ENCODE data around the gene SELENOV.

The SELENOV gene

DNA sequence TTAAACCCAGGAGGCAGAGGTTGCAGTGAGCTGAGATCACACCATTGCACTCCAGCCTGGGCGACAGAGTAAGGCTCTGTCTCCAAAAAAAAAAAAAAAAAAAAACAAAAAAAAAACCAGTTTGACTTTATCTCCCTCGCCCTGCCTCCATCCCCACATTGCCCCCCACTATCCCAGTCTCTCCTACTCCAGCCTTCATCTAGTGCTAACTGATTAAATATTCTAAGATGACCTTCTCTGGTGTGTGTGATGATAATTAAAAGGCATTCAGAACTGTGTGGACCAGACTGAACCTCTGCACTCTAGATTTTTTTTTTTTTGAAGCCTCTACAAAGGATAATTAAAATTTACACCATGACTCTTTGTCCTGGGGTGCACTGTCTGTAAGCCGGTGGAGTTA is 22.2 kb upstream of the SELENOV start:
- no peak for DNase-seq (ENCODE audit: low spot score)

DNA sequence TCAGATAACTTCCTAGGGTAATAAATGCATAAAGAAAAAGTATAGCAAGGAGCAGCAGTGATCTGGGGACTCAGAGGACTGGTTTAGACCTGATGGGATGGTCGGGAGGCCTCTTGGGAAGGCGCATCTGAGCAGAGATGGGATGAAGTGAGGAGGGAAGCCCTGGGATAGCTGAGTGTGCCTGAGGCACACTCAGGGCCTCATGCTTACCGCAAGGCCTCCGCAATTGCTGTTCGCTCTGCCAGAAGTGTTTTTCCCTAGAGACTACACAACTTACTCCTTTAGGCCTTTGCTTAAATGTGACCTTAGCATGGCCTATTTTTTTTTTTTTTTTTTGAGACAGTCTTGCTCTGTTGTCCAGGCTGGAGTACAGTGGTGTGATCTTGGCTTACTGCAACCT is 20.3 kb upstream of the SELENOV start:
- DNase-seq (ENCODE audit: low spot score), result no peak

DNA sequence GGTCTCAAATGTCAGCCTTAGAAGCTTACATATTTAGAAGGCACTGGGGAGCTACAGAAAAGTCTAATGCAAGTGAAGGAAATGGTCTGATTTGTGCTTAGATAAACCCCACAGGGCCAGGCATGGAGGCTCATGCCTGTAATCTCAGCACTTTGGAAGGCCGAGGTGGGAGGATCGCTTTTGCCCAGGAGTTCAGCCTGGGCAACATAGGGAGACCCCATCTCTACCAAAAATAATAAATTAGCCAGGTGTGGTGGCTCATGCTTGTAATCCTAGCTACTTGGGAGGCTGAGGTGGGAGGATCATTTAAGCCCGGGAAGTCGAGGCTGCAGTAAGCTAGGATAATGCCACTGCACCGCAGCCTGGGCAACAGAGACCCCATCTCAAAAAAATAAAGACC is 18.9 kb upstream of the SELENOV start:
- no peak for DNase-seq (ENCODE audit: low spot score)

DNA sequence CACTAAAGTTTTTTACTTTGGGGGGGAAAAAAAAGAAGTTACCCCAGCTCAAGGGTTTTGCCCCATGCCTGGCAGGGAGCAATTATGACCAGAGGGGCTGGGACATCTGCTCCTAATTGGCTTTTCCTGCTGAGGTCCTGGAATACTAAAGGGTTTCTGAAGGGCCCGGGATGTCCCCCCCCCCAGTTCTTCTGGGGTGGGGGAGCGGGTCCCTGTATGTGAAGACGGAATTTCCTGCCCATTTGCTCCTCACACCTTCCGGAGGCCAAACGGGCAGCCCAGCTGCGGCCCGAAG is 17.3 kb upstream of the SELENOV start:
- no peak for DNase-seq (ENCODE audit: low spot score)

DNA sequence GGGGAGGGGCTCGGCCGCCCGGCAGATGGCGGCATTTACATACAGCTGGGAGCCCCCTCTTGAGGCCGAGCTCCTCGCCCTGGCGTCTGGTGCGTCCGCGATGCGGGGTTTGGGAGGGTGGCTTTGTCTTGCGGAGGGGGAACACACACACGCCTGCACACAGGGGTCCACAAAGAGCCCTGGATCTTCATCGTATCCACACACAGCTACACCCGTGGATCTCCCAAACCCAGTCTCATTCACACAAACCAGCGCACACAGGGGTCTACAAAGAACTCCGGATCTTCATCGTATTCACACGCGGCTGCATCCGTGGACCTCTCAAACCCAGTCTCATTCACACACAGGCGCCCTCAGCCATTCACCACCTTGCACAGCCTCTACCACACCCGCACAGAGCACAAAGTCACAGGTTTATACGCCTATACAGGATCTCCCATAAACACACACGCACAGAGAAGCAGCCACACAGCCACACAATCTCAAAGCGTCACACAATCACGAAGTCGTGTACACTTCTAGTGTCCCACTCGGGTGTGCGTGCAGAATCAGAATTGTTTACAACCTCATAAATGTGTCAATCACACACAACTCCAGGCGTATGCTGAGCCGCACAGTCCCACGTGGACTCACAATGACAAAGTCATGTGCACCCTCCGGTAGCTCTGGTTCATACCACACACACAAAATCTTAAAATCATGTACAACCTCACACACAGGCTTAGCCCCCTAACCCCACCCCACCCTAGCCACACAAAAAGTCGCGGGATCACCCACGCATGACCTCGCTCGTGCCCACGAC is 16.7 kb upstream of the SELENOV start:
- peak; percentile 14 for DNase-seq (ENCODE audit: low spot score)

DNA sequence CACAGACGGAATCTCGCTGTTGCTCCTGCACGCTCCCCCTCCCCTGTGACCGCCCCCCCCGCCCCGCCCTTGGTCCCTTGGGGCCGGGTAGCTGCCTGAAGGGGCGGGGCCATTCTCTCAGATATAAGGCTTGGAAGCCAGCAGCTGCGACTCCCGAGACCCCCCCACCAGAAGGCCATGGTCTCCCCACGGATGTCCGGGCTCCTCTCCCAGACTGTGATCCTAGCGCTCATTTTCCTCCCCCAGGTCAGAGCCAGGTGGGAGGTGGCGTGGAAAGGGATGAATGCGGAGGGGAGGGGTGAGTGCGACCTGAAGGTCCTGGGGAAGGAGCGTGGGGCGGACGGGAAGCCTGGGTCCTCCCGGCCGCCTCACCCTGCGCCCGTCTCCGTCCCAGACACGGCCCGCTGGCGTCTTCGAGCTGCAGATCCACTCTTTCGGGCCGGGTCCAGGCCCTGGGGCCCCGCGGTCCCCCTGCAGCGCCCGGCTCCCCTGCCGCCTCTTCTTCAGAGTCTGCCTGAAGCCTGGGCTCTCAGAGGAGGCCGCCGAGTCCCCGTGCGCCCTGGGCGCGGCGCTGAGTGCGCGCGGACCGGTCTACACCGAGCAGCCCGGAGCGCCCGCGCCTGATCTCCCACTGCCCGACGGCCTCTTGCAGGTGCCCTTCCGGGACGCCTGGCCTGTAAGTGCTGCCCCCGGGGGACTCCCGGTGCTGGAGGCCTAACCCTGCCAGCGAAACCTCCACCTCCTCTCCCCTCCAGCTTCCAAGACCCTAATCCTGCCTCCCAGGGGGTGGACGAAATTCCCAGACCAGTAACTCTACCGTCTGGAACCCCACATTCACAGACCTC is 15.9 kb upstream of the SELENOV start, which contains the start of gene DLL3:
Gene DLL3, plus strand, starts transcription at position 150 of the 845 bp plus-strand sequence. Its CDS starts 28 bp downstream, at position 178.
- no peak for DNase-seq (ENCODE audit: low spot score)

DNA sequence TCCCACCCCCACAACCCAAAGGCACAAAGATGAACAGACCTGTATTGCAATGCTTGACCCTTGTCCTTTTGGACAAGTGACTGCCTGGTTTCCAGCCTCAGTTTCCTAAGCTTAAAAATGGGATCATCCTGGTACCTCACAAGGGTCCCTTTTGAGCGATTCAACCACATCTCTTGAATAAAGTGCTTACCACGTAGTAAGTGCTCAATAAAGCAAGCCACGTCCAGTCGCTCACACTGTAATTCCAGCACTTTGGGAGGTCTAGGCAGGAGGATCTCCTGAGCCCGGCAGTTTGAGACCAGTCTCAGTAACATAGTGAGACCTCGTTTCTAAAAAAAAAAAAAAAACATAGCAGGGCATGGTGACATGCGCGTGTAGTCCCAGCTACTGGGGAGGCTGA is 15.0 kb upstream of the SELENOV start:
- DNase-seq (ENCODE audit: low spot score), result no peak

DNA sequence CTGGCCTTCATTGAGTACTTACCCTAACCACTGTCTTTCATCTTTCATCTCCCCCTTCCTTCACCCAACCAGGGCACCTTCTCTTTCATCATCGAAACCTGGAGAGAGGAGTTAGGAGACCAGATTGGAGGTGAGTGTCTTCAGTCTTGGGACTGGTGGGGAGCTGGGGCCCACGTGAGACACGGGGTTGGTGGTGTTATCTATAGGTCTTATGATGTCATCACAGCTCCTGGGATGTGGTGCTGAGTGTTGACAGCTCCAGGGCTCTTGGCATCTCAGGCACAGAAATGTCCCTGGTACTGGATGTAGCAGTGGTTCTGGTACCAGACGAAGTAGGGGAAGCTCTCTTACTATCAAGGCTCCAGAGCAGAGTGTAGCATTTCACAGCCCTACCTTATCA is 14.4 kb upstream of the SELENOV start:
- no peak for DNase-seq (ENCODE audit: low spot score)

DNA sequence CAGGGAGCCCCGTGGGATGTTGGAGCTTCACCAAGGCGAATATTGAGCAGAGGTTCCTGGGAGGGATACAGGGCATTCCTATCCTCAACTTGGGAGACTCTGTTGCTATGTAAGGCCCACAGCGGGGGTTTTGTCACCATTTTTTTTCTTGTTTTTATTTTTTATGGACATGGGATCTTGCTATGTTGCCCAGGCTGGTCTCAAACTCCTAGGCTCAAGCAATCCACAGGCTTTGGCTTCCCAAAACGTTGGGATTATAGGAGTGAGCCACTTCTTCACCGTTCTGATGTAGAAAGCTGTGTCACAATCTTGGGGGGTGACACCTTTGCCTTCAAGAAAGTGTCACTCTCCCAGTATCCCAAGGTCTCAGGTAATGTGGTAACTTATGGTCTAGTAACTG is 13.6 kb upstream of the SELENOV start:
- DNase-seq (ENCODE audit: low spot score), result no peak

DNA sequence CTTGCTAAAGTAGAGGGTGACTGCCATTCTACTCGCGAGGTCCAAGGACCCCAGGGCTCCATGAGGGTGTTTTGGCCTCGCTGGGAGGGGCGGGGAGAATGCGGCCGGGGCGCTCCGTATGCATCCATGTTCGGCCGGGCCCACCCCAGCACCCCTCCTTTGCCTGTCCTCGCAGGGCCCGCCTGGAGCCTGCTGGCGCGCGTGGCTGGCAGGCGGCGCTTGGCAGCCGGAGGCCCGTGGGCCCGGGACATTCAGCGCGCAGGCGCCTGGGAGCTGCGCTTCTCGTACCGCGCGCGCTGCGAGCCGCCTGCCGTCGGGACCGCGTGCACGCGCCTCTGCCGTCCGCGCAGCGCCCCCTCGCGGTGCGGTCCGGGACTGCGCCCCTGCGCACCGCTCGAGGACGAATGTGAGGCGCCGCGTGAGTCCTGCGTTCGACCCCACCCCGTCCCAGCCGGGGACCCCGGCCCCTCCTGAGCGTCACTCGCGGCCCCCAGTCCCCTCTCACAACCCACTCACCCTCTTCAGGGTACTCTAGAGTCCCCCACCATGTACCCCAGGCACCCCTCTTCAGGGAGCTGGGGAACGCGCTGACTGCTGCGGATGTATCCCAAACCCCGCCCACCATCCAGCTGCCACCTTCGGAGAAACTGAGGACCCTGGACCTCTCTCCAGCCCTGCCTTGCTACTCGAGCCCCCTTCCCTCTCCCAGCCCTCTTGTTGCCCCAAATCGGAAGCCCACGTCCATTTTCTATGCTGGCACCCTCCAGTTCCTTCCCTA is 12.1 kb upstream of the SELENOV start:
- no peak for DNase-seq (ENCODE audit: low spot score)

DNA sequence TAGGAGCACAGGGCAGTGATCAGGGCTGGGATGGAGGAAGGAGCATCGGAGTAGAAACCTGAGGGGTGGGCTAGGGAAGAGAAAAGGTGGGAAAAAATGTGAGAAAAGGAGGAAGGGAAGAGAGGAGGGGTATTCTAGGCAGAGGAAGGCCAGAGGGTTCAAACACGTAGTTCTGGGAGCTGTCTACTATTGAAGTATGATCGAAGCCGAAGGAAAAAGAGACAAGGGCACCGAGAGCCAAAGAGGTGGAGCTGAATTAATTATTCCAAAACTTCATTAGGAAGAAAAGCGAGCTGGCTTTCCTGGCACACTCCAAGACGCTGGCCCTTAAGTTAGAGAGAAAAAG is 8.4 kb upstream of the SELENOV start:
- no peak for DNase-seq (ENCODE audit: low spot score)

DNA sequence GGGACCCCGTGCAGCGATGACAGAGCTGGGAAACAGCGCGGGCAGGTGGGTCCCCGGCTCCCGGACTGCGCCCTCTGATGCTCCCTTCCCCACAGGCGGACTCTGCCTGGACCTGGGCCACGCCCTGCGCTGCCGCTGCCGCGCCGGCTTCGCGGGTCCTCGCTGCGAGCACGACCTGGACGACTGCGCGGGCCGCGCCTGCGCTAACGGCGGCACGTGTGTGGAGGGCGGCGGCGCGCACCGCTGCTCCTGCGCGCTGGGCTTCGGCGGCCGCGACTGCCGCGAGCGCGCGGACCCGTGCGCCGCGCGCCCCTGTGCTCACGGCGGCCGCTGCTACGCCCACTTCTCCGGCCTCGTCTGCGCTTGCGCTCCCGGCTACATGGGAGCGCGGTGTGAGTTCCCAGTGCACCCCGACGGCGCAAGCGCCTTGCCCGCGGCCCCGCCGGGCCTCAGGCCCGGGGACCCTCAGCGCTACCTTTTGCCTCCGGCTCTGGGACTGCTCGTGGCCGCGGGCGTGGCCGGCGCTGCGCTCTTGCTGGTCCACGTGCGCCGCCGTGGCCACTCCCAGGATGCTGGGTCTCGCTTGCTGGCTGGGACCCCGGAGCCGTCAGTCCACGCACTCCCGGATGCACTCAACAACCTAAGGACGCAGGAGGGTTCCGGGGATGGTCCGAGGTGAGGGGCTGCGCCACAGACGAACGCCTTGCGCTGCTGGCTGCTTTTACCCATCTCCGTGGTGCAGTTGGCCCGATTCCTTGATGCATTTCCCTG is 7.8 kb upstream of the SELENOV start:
- DNase-seq (ENCODE audit: low spot score), result no peak

DNA sequence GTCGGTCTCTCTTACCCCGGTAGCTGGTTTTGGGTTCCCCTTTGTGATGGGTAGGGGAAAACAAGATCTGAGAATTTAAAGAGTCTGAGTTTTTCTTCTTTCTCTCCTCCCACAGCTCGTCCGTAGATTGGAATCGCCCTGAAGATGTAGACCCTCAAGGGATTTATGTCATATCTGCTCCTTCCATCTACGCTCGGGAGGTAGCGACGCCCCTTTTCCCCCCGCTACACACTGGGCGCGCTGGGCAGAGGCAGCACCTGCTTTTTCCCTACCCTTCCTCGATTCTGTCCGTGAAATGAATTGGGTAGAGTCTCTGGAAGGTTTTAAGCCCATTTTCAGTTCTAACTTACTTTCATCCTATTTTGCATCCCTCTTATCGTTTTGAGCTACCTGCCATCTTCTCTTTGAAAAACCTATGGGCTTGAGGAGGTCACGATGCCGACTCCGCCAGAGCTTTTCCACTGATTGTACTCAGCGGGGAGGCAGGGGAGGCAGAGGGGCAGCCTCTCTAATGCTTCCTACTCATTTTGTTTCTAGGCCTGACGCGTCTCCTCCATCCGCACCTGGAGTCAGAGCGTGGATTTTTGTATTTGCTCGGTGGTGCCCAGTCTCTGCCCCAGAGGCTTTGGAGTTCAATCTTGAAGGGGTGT is 7.1 kb upstream of the SELENOV start:
- DNase-seq (ENCODE audit: low spot score), result no peak

DNA sequence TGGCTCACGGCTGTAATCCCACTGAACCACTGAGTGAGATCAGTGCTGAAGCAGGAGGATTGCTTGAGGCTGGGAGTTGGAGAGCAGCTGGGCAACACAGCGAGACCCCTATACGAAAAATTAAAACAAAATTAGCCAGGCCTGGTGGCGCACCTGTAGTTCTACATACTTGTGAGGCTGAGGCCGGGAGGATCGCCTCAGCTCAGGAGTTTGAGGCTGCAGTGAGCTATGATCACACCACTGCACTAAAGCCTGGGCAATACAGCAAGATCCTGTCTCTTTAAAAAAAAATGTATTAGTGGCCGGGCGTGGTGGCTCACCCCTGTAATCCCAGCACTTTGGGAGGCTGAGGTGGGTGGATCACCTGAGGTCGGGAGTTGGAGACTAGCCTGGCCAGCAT is 6.3 kb upstream of the SELENOV start:
- DNase-seq (ENCODE audit: low spot score), result no peak

DNA sequence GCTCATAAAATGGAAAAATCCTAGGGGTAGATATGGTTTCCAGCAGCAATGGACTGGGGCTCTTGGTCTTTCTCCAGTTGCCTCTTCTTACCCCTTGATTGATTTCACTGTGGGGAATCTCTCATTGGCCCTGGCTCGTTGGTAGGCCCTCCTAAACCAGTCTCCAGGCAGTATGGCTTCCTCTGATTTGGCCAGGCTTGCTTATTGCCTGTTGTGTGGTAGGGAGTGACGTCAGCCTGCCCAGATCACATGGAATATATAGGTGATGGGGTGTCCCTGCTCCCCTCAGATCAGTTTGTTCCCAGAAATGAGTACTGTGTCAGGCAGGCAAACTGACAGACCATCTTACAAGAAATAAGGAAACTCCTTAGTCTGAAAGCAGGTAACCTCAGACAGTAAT is 5.7 kb upstream of the SELENOV start:
- no peak for DNase-seq (ENCODE audit: low spot score)

DNA sequence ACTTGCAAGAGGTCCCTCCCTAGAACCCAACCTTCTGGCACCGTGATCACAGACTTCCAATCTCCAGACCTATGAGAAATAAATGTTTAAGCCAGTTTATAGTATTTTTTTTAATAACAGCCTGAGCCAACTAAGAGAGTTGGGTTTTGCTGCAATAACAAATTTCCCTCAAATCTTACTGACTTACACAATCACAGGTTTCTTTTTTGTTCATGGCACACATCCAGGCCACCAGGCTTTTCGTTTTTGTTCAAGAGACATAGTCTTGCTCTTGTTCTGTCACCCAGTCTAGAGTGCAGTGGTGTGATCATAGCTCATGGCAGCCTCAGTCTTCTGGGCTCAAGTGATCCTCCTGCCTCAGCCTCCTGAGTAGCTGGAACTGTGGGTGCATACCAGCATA is 2.0 kb upstream of the SELENOV start:
- no peak for DNase-seq (ENCODE audit: low spot score)

DNA sequence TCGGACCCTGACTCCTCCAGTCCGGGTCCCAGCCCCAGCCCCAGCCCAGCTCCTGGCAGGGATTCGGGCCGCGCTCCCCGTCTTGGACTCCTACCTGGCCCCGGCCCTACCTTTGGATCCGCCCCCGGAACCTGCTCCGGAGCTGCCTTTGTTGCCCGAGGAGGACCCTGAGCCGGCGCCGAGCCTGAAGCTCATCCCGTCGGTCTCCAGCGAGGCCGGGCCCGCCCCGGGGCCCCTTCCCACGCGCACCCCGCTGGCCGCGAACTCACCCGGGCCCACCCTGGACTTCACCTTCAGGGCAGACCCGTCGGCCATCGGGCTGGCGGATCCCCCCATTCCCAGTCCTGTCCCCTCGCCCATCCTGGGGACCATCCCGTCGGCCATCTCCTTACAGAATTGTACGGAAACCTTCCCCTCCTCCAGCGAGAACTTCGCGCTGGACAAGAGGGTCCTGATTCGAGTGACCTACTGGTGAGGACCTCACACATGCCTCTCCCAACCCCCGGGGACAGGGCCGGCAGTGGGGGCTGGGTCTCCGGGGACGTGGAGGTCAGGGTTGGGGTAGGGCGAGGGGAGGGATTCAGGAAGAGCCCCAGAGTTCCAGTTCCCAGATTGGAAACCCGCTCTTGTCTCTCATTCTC is 732 bp downstream of the SELENOV start:
- DNase-seq (ENCODE audit: low spot score), result no peak

DNA sequence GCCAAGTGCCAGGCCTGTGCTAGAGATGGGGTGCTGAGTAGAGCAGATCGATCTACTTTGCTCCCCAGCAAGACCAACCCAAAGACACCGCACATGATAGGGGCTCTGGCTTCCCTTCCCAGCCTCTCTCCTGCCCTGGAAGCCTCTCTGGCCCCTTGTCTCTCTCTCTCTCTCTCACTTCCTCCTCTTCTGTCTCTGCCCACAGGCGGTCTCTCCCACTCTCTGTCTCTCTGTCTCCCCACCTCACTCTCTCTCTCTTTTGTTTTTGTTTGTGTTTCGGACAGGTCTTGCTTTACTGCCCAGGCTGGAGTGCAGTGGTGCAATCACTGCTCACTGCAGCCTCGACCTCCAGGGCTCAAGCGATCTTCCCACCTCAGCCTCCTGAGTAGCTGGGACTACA is 1.3 kb downstream of the SELENOV start:
- DNase-seq (ENCODE audit: low spot score), result no peak

DNA sequence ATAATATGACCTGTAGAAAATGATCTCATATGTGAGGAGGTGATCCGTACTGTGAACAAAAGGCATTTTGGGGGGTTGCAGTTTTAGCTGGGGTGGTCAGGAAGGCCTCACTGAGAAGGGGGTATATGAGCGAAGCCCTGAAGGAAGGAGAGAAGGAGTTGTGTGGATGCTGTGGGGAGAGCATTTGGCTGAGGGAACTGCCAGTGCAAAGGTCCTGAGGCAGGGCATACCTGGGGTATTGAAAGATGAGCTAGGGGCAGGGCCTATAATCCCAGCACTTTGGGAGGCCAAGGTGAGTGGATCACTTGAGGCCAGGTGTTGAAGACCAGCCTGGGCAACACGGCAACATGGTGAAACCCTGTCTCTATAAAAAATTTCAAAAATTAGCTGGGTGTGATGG is 2.5 kb downstream of the SELENOV start:
- no peak for DNase-seq (ENCODE audit: low spot score)

DNA sequence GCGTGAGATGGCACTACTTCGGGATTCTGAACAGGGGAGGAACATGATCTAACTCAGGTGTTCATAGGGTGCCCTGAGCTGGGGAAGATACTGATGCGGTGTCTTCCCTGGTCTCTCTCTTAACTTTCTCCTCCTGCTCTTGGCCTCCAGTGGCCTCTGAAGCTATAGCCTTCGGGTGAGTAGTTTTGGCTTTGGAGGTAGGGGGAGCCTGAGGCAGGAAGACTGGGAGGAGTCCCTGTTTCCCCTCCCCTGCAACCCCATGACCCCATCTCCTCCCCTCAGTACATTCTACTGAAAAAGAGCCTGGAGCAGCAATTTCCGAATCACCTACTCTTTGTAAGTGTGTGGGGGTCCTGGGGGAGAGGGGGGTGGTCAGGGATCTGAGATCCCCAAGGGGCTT is 3.5 kb downstream of the SELENOV start:
- DNase-seq (ENCODE audit: low spot score), result no peak

DNA sequence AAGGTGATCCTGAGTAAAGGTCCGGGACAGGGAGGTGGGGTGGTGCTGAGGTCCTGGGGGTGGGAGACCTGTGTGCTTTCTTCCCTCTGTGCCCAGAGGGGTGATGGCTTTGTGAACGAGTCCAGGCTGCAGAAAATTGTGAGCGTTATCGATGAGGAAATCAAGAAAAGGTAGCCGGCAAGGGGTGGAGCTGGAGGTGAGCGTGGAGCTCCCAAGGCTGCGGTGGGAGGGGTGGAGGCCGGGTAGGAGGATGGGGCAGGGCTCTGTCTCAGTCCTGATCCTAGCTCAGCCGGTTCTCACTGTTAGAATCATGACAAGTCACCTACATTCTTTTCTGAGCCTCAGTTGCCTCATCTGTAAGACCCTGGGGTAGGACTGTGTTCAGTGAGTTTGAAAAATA is 4.0 kb downstream of the SELENOV start:
- no peak for DNase-seq (ENCODE audit: low spot score)

All from pons (tissue), 1 donor.